C4-2B (cell line): ENCODE data around the gene OPCML.

ENCODE experiments used
- H3K27ac ChIP-seq: fragments of 450-650 bp; 2 replicates; pipeline ENCODE4 v1.5.1; 2017
- ZFX ChIP-seq: fragments of 450-650 bp; IDR thresholded peaks from 2 replicates; pipeline ENCODE4 v1.6.1; 2017
- TF ChIP-seq, protein P1 (sequence below): fragments of 450-650 bp; conservative IDR thresholded peaks from 2 replicates; pipeline ENCODE4 v1.5.1; 2017; ENCODE audit warnings: mild to moderate bottlenecking

The OPCML gene

DNA sequence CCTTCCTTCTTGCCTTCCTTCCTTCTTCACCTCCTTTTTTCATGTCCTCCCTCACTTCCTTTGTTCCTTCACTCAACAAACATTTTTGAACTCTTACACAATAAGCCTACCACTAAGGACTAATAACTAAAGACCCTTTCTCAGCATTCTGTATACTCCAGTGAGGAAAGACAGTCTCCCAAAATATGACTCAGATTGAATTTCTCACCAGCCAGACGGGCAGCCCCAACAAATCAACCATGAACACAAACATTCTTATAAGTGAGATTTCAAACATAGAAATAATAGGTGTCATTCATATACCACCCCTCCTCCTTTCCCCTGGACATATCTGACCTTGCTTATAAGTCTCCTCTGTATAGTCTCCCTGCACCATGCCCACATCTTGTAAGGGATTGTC lies 1079.7 kb downstream of the OPCML start:
- no peak for TF ChIP-seq ZFX
- TF ChIP-seq, protein P1, sequence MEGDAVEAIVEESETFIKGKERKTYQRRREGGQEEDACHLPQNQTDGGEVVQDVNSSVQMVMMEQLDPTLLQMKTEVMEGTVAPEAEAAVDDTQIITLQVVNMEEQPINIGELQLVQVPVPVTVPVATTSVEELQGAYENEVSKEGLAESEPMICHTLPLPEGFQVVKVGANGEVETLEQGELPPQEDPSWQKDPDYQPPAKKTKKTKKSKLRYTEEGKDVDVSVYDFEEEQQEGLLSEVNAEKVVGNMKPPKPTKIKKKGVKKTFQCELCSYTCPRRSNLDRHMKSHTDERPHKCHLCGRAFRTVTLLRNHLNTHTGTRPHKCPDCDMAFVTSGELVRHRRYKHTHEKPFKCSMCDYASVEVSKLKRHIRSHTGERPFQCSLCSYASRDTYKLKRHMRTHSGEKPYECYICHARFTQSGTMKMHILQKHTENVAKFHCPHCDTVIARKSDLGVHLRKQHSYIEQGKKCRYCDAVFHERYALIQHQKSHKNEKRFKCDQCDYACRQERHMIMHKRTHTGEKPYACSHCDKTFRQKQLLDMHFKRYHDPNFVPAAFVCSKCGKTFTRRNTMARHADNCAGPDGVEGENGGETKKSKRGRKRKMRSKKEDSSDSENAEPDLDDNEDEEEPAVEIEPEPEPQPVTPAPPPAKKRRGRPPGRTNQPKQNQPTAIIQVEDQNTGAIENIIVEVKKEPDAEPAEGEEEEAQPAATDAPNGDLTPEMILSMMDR = no peak
- H3K27ac ChIP-seq = no peak overlapping the region

DNA sequence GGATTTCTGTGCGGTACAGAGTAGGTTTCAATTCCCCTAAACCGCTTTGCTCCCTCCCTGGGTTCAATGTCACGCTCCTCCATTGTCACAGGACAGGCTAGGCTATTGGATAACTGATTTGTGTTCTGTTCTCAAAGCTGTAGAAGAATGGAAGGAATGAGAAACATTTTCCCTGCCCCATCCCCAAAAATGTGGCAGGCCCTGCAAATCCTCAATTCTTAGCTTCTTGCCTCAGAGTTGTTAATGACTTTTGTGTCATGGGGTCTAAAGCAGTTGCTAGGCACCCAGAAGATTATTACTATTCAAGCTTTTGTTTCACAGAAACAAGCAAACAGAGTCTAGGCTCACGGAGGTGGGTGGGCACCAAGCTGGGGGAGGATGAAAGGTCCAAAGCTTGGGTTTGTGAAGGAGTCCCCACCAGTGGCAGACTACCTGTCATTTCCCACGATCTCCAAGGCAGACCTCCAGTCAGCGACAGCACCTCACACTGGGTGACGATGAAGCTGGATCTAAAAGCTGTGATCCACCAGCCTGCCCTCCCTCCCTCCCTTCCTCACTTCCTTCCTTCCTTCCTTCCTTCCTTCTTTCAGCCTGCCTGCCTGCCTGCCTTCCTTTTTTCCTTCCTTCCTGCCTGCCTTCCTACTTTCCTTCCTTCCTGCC lies 1080.2 kb downstream of the OPCML start:
- H3K27ac ChIP-seq = no peak overlapping the region
- TF ChIP-seq, protein P1 = no peak
- TF ChIP-seq ZFX = no peak

DNA sequence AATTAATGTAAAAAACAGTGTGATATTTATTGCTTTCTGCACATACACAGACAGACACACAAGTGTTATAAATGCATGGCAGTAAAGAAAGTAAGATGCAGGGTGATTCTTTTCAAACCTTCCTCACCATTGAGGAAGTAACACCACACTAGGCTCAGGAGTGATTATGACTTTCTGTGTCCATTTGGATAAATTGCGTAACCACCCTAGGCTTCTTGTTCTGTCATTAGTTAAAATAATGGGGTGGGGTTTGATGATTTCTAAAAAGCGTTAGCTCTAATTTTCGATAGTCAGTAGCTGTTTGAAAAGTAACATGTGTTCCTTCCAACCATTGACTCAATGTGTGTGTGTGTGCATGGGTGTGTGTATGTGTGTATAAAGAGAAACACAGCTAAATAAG lies 1081.7 kb downstream of the OPCML start:
- TF ChIP-seq, protein P1 = no peak
- TF ChIP-seq ZFX = no peak
- no peak overlapping the region for H3K27ac ChIP-seq

DNA sequence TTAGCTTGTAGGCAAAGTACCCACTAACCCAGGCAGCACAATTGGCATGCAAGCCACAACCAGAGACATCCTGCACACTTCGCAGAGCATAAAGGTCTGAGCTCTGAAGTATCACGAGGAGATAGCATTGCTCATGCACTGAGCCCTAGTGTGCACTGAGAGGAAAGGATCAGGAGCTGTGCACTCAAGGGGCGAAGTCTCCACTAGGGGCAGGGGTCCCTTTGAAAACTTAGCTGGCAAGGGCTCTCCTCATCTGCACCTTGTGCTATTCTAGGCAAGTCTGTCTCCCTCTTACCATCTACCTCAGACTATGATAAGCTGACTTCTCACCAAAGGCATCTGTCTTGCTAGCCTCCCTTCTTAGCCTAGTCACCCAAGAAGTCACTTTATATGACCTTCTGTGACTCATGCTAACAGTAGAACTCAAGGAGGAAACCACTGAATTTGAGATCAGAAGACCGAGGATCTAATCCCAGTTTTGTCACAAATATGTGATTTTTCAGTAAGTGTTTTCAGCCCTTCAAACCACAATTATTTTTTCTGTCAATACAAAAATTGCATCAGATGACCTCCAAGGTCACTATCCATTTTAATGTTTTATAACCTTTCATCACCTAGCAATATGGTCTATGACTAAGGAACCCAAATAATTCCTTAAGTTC lies 1083.8 kb downstream of the OPCML start:
- no peak for TF ChIP-seq ZFX
- TF ChIP-seq, protein P1 = no peak
- H3K27ac ChIP-seq = no peak overlapping the region

DNA sequence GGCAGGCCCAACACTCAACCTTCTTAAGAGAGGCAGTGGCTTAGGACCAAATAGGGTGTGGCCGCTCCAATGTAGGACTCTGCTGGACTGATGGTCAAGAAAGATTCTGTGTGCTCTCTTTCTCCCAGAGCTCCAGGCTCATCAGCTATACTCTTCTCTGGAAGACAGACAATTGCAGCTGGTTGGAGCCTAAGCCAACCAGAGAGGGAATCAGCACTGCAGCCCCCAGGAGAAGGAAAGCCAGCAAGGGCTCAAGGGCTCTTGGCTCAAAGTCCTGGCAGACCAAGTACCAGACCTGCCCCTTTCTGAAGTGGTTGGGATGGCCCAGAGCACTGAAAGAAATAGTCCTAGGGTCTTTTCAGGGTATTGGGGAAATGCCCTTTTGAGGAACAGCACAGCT lies 1084.5 kb downstream of the OPCML start:
- TF ChIP-seq, protein P1 = no peak
- no peak for TF ChIP-seq ZFX
- no peak overlapping the region for H3K27ac ChIP-seq

DNA sequence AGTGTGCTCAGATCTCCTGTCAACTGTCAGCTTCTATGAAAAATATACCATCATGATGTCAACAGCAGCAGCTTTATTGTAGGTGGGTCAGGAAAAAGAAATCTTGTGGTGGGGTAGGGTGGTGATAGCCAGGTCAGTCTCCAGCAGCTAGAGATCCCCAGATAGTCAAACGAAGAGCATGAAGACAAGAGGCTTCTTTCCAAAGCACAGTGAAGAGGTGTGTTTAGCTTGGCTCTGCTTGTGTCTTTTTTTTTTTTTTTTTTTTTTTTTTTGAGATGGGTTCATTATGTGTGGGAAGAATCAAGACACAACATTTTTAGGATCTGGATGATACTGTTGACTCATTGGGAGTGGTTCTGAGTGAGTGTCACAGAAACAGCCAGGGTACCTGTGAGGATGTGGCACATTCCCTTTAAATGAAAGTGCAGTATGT lies 1086.4 kb downstream of the OPCML start:
- H3K27ac ChIP-seq = no peak overlapping the region
- no peak for TF ChIP-seq ZFX
- TF ChIP-seq, protein P1 = no peak

DNA sequence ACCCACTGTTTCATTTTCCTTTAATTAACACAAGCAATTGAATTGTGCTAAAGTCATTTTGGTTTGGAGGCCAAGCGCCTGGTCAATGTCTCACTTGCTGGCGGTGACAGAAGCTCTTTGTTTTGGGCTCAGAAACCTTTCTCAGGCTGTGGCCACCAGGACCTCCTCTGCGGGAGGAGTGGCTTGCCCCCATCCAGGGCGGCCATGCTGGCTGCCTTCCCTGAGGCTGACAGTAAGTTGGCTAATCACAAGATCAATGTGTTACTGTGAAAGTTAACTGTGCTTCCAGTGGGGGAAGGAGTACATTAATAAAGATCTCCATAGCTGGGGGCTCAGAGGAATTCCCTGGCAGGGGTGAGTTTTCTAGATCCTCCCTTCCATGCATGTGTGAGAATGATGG lies 1087.4 kb downstream of the OPCML start:
- no peak for TF ChIP-seq ZFX
- TF ChIP-seq, protein P1 = no peak
- H3K27ac ChIP-seq = no peak overlapping the region
